SK-N-SH treated with all-trans-retinoic acid at 6 μM for 48 hours (cell line): Measurements from ENCODE around the gene KRT15.

Experiments used
- ATAC-seq: fragments of 200-7000 bp; cut with Tn5 transposase; 3 replicates; pipeline ENCODE4 v1.9.1; 2020; ENCODE audit warnings: mild to moderate bottlenecking, moderate library complexity
- BACH2 ChIP-seq: fragments of 250-450 bp; sonication (Bioruptor Pico); IDR thresholded peaks from 2 replicates; pipeline ENCODE4 v1.9.0; 2021; ENCODE audit warnings: mild to moderate bottlenecking, borderline replicate concordance
- CSDC2 ChIP-seq: fragments of 250-450 bp; sonication (Bioruptor Pico); IDR thresholded peaks from 2 replicates; pipeline ENCODE4 v1.5.0; 2020; ENCODE audit warnings: mild to moderate bottlenecking, moderate library complexity
- ESRRG ChIP-seq: fragments of 250-450 bp; sonication (Bioruptor Pico); IDR thresholded peaks from 2 replicates; pipeline ENCODE4 v1.6.1; 2021; ENCODE audit warnings: mild to moderate bottlenecking
- GLIS3 ChIP-seq: fragments of 250-450 bp; sonication (Bioruptor Pico); IDR thresholded peaks from 2 replicates; pipeline ENCODE4 v1.5.0; 2020; ENCODE audit warnings: mild to moderate bottlenecking, moderate library complexity
- ISL1 ChIP-seq: fragments of 250-450 bp; sonication (Bioruptor Pico); IDR thresholded peaks from 2 replicates; pipeline ENCODE4 v2.1.2; 2022; ENCODE audit warnings: mild to moderate bottlenecking, moderate library complexity
- OSR1 ChIP-seq: fragments of 250-450 bp; sonication (Bioruptor Pico); IDR thresholded peaks from 2 replicates; pipeline ENCODE4 v1.8.0; 2022; ENCODE audit warnings: moderate library complexity, mild to moderate bottlenecking, inconsistent platforms
- PPARA ChIP-seq: fragments of 250-450 bp; sonication (Bioruptor Pico); IDR thresholded peaks from 2 replicates; pipeline ENCODE4 v1.5.0; 2020; ENCODE audit warnings: mild to moderate bottlenecking, borderline replicate concordance
- RARB ChIP-seq: fragments of 250-450 bp; sonication (Bioruptor Pico); IDR thresholded peaks from 2 replicates; pipeline ENCODE4 v1.8.0; 2021; ENCODE audit warnings: mild to moderate bottlenecking, moderate library complexity
- TCF4 ChIP-seq: fragments of 250-450 bp; sonication (Bioruptor Pico); IDR thresholded peaks from 2 replicates; pipeline ENCODE4 v1.8.0; 2021; ENCODE audit warnings: mild to moderate bottlenecking, moderate library complexity, borderline replicate concordance
- TOX ChIP-seq: fragments of 250-450 bp; sonication (Bioruptor Pico); IDR thresholded peaks from 2 replicates; pipeline ENCODE4 v1.8.0; 2021; ENCODE audit warnings: mild to moderate bottlenecking, moderate library complexity, borderline replicate concordance
- ZC3H10 ChIP-seq: fragments of 250-450 bp; sonication (Bioruptor Pico); IDR thresholded peaks from 2 replicates; pipeline ENCODE4 v1.5.1; 2021; ENCODE audit warnings: mild to moderate bottlenecking, moderate library complexity
- ZFP30 ChIP-seq: fragments of 450-650 bp; formaldehyde crosslinking; IDR thresholded peaks from 2 replicates; pipeline ENCODE4 v1.5.0; 2022; ENCODE audit warnings: mild to moderate bottlenecking, moderate library complexity
- ZNF70 ChIP-seq: fragments of 450-650 bp; formaldehyde crosslinking; IDR thresholded peaks from 2 replicates; pipeline ENCODE4 v1.5.0; 2020; ENCODE audit warnings: mild to moderate bottlenecking, moderate library complexity
- ZNF8 ChIP-seq: fragments of 450-650 bp; formaldehyde crosslinking; IDR thresholded peaks from 2 replicates; pipeline ENCODE4 v1.5.0; 2020; ENCODE audit warnings: mild to moderate bottlenecking, moderate library complexity
- TF ChIP-seq, protein P1 (sequence below): fragments of 250-450 bp; sonication (Bioruptor Pico); IDR thresholded peaks from 2 replicates; pipeline ENCODE4 v1.5.1; 2020; ENCODE audit warnings: low read depth, mild to moderate bottlenecking, moderate library complexity
- TF ChIP-seq, protein P2 (sequence below): fragments of 250-450 bp; sonication (Bioruptor Pico); IDR thresholded peaks from 2 replicates; pipeline ENCODE4 v1.8.0; 2021; ENCODE audit warnings: low read depth, mild to moderate bottlenecking, moderate library complexity, borderline replicate concordance
- TF ChIP-seq, protein P3 (sequence below): fragments of 250-450 bp; sonication (Bioruptor Pico); IDR thresholded peaks from 2 replicates; pipeline ENCODE4 v1.5.0; 2020; ENCODE audit warnings: mild to moderate bottlenecking, moderate library complexity
- TF ChIP-seq, protein P4 (sequence below): fragments of 250-450 bp; sonication (Bioruptor Pico); IDR thresholded peaks from 2 replicates; pipeline ENCODE4 v1.5.1; 2021; ENCODE audit warnings: mild to moderate bottlenecking, moderate library complexity
- TF ChIP-seq, protein P5 (sequence below): fragments of 250-450 bp; sonication (Bioruptor Pico); IDR thresholded peaks from 2 replicates; pipeline ENCODE4 v1.8.0; 2020; ENCODE audit warnings: mild to moderate bottlenecking, moderate library complexity, borderline replicate concordance

The KRT15 gene

DNA sequence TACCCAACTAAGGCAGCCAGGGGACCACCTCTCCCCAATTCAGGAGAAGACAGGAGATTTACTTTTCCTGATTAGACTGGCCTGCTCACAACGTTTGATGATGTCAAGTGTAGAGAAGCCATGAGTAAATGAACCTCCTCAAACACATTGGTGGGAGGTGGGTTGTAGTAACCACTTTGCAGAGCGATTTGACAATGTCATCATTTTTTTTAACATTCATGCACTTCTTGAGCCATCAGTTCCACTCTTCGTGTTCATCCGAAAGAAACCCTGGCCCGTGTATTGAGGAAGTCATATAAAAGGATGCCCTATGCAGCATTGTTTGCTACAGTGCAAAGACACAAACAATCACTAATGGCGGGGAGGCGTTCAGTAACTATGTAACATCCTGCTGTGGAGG, 14.9 kb upstream of the KRT15 start (continued):
- TF ChIP-seq GLIS3 (CRISPR knock-in tag) (no peak), TOX (no peak)

DNA sequence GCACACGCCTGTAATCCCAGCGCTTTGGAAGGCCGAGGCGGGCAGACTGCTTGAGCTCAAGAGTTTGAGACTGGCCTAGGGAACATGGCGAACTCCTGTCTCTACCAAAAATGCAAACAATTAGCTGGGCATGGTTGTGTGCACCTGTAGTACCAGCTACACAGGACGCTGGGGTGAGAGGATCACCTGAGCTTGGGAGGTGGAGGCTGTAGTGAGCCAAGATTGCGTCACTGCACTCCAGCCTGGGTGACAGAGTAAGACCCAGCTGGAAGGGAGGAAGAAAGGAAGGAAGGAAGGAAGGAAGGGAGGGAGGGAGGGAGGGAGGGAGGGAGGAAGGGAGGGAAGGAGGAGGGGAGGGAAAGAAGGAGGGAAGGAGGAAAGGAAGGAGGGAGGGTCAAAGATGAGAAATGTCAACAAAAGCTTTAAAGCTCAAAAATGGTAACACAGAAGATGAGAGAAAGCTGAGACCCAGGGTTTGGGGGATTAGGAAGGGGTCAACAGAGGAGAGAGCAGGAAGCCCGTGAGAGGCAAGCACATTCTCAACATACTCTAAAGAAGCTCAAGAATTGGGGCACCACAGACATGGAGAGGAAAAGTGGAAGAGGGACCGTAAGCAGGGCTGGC, 14.4 kb upstream of the KRT15 start:
- TF ChIP-seq ZFP30 (CRISPR knock-in tag): no peak
- TF ChIP-seq ZNF70 (CRISPR knock-in tag): no peak
- no peak for TF ChIP-seq CSDC2
- TF ChIP-seq PPARA (CRISPR knock-in tag): no peak
- TF ChIP-seq ESRRG (CRISPR knock-in tag): no peak
- no peak for TF ChIP-seq ZNF8 (CRISPR knock-in tag)
- TF ChIP-seq, protein P1, sequence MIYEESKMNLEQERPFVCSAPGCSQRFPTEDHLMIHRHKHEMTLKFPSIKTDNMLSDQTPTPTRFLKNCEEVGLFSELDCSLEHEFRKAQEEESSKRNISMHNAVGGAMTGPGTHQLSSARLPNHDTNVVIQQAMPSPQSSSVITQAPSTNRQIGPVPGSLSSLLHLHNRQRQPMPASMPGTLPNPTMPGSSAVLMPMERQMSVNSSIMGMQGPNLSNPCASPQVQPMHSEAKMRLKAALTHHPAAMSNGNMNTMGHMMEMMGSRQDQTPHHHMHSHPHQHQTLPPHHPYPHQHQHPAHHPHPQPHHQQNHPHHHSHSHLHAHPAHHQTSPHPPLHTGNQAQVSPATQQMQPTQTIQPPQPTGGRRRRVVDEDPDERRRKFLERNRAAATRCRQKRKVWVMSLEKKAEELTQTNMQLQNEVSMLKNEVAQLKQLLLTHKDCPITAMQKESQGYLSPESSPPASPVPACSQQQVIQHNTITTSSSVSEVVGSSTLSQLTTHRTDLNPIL (CRISPR knock-in tag): no peak
- no peak for ATAC-seq

DNA sequence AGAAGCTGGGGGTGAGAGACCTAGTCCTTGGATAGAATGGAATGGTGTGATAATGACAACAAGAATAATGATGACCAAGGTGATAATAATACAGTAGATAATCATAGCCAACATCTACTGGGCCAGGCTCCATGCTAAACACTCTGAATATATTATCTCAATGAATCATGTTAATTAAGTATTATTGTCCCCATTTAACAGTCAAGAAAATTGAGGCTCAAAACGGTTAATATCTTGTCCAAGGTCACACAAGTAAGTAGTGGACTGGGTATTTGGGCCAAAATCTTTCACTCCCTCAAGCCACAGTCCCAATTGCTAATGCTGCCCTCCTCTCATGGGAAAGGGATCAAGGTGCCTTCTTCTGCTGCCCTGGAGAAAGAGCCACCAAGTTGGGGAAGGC, 13.3 kb upstream of the KRT15 start:
- TF ChIP-seq, protein P2, sequence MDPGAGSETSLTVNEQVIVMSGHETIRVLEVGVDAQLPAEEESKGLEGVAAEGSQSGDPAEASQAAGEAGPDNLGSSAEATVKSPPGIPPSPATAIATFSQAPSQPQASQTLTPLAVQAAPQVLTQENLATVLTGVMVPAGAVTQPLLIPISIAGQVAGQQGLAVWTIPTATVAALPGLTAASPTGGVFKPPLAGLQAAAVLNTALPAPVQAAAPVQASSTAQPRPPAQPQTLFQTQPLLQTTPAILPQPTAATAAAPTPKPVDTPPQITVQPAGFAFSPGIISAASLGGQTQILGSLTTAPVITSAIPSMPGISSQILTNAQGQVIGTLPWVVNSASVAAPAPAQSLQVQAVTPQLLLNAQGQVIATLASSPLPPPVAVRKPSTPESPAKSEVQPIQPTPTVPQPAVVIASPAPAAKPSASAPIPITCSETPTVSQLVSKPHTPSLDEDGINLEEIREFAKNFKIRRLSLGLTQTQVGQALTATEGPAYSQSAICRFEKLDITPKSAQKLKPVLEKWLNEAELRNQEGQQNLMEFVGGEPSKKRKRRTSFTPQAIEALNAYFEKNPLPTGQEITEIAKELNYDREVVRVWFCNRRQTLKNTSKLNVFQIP (CRISPR knock-in tag): no peak
- no peak for TF ChIP-seq OSR1 (CRISPR knock-in tag)
- no peak for ATAC-seq

DNA sequence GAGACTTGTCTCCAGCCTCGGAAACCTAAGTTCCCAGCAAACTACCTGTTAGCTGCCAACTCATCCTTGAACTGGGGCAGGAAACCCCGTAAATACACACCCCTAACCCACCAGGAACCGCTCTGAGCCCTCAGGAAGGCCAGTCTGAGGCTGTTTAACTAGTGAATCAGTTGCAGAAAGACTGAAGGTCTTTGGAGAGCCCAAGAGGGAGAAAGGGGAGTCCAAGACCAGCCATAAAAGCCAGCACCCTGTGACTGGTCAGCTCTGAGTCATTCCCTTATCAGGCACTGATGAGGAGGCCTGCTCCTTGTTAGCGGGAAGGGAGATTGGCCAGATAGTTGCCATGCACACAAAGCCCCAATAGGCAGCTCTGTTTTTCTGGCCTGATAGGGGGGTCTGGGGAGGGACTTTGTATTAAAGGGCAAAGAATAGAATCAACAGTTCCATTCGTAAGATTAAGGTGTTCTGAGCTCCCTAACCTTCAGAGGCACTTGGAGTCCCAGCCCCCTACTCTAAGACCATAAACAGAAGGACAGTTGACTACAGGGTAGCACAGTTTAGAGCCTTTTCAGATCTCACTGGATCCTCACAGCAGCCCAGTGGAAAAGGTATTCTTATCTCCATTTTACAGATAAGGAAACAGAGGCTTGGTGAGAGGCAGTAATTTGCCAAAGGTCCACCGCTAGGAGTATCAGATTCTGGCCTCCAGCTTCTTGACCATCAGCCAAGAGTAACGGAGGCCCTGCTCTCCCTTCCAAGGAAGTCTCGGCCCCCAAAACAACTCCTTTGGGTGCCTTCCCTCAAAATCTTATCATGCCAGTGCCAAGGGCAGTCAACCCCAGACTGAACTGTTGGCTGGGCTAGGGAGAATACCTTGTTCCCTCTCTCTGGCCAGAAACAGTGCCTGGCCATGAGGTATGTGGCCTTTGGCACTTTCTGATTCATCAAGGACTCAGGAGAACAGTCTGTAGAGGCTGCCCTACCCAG, 11.7 kb upstream of the KRT15 start:
- peak; percentile 99 for ATAC-seq
- TF ChIP-seq, protein P3, sequence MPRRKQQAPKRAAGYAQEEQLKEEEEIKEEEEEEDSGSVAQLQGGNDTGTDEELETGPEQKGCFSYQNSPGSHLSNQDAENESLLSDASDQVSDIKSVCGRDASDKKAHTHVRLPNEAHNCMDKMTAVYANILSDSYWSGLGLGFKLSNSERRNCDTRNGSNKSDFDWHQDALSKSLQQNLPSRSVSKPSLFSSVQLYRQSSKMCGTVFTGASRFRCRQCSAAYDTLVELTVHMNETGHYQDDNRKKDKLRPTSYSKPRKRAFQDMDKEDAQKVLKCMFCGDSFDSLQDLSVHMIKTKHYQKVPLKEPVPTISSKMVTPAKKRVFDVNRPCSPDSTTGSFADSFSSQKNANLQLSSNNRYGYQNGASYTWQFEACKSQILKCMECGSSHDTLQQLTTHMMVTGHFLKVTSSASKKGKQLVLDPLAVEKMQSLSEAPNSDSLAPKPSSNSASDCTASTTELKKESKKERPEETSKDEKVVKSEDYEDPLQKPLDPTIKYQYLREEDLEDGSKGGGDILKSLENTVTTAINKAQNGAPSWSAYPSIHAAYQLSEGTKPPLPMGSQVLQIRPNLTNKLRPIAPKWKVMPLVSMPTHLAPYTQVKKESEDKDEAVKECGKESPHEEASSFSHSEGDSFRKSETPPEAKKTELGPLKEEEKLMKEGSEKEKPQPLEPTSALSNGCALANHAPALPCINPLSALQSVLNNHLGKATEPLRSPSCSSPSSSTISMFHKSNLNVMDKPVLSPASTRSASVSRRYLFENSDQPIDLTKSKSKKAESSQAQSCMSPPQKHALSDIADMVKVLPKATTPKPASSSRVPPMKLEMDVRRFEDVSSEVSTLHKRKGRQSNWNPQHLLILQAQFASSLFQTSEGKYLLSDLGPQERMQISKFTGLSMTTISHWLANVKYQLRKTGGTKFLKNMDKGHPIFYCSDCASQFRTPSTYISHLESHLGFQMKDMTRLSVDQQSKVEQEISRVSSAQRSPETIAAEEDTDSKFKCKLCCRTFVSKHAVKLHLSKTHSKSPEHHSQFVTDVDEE (CRISPR knock-in tag): peak; percentile 90
- TF ChIP-seq TCF4 (CRISPR knock-in tag) (peak; percentile 89), TOX (no peak), ISL1 (CRISPR knock-in tag) (peak; percentile 63; the same call in 1 of the 2 replicates), ZNF70 (CRISPR knock-in tag) (0 out of 2 replicates have a peak, but pooled peaks have one; percentile 22)

DNA sequence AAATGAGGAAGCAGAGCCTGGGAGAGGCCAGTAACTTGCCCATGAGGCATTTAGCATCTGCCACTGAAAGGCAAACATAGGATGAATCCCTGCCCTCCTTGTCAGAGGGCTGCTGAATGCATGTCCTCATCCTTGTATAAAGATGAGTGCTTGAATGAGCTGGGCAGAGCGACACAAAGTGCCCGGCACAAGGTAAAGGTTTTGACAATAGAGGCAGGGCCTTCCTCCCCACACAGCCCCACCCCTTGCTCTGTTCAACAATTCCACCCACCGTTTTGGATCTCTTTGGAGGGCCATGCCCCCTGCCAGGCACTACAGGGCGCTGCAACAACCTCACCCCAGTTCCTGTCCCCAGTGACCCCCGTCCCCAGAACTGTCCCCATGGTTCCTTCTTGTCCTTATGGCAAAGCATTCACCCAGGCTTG, 10.8 kb upstream of the KRT15 start:
- no peak for TF ChIP-seq ISL1 (CRISPR knock-in tag)
- TF ChIP-seq CSDC2: no peak
- TF ChIP-seq, protein P4, sequence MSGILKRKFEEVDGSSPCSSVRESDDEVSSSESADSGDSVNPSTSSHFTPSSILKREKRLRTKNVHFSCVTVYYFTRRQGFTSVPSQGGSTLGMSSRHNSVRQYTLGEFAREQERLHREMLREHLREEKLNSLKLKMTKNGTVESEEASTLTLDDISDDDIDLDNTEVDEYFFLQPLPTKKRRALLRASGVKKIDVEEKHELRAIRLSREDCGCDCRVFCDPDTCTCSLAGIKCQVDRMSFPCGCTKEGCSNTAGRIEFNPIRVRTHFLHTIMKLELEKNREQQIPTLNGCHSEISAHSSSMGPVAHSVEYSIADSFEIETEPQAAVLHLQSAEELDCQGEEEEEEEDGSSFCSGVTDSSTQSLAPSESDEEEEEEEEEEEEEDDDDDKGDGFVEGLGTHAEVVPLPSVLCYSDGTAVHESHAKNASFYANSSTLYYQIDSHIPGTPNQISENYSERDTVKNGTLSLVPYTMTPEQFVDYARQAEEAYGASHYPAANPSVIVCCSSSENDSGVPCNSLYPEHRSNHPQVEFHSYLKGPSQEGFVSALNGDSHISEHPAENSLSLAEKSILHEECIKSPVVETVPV (CRISPR knock-in tag): no peak
- peak; percentile 9 for ATAC-seq

DNA sequence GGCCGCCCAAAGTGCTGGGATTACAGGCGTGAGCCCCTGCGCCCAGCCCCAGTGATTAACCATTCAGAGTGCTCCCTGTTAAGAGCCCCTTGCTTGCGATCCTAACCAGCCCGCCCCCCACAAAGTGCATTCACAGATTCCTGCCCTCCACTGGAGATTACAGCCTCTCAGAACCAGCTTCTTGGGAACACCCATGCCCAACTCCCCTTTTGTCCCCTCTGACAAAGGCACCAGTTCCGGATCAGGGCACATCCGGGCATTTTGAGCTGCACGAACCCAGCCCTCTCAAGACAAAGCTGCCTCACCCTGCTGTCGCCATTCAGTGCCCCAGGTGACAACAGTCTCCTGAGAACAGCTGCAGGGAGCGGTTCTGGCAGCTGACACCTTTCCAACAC, 10.3 kb upstream of the KRT15 start:
- no peak for TF ChIP-seq ZC3H10
- no peak for TF ChIP-seq BACH2
- no peak for TF ChIP-seq OSR1 (CRISPR knock-in tag)
- TF ChIP-seq RARB (CRISPR knock-in tag): no peak
- TF ChIP-seq GLIS3 (CRISPR knock-in tag): no peak
- TF ChIP-seq, protein P5, sequence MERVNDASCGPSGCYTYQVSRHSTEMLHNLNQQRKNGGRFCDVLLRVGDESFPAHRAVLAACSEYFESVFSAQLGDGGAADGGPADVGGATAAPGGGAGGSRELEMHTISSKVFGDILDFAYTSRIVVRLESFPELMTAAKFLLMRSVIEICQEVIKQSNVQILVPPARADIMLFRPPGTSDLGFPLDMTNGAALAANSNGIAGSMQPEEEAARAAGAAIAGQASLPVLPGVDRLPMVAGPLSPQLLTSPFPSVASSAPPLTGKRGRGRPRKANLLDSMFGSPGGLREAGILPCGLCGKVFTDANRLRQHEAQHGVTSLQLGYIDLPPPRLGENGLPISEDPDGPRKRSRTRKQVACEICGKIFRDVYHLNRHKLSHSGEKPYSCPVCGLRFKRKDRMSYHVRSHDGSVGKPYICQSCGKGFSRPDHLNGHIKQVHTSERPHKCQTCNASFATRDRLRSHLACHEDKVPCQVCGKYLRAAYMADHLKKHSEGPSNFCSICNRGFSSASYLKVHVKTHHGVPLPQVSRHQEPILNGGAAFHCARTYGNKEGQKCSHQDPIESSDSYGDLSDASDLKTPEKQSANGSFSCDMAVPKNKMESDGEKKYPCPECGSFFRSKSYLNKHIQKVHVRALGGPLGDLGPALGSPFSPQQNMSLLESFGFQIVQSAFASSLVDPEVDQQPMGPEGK: no peak
- no peak for TF ChIP-seq PPARA (CRISPR knock-in tag)
- TF ChIP-seq ESRRG (CRISPR knock-in tag): no peak
- no peak for TF ChIP-seq ZNF70 (CRISPR knock-in tag)
- TF ChIP-seq, protein P3 (CRISPR knock-in tag): no peak
- no peak for ATAC-seq
